Osteocyte (in vitro differentiated cells): Measurements from ENCODE around the gene KDM3B. TPM values are rescaled to one million over a fixed set of nuclear protein-coding genes. Genes with fewer than 3 reads are reported as not detected.

ENCODE experiments used
- DNase-seq: peaks from one replicate; pipeline ENCODE4 v3.0.0; 2021; ENCODE audit warnings: mixed read lengths; ENCODE audit not compliant: unreplicated experiment; ENCODE audit errors: extremely low spot score
- H3K27ac Mint-ChIP-seq: one replicate; pipeline ENCODE4 v1.8.0; 2021; ENCODE audit warnings: mild to moderate bottlenecking, mixed read lengths; ENCODE audit not compliant: unreplicated experiment
- H3K27me3 Mint-ChIP-seq: one replicate; pipeline ENCODE4 v1.8.0; 2021; ENCODE audit warnings: mixed read lengths; ENCODE audit not compliant: unreplicated experiment
- H3K36me3 Mint-ChIP-seq: one replicate; pipeline ENCODE4 v1.8.0; 2021; ENCODE audit warnings: mixed read lengths; ENCODE audit not compliant: unreplicated experiment
- H3K4me1 Mint-ChIP-seq: one replicate; pipeline ENCODE4 v1.8.0; 2021; ENCODE audit warnings: mixed read lengths; ENCODE audit not compliant: unreplicated experiment
- H3K4me3 Mint-ChIP-seq: one replicate; pipeline ENCODE4 v1.8.0; 2021; ENCODE audit warnings: mild to moderate bottlenecking, moderate library complexity, mixed read lengths; ENCODE audit not compliant: unreplicated experiment
- H3K9me3 Mint-ChIP-seq: one replicate; pipeline ENCODE4 v1.8.0; 2021; ENCODE audit warnings: mixed read lengths; ENCODE audit not compliant: unreplicated experiment
- CTCF ChIP-seq: fragments of 200-600 bp; sonication (generic); IDR thresholded peaks from 2 replicates; pipeline ENCODE4 v1.5.0; 2021; ENCODE audit warnings: antibody characterized with exemption, mild to moderate bottlenecking, moderate library complexity
- total RNA-seq: library from RNA; stranded (reverse); gene quantifications from 2 replicates; pipeline ENCODE4 v1.2.1, GENCODE V29; 2021

Gene KDM3B
- total RNA-seq, 1 donor from 2014 or later, result 65.2 TPM

- Mint-ChIP-seq H3K27me3 (no peaks in the 10 kb centered on the region), H3K9me3 (no peaks in the 10 kb centered on the region)
Measured at GRCh38 chr5:138339464-138339863, 13.0 kb upstream of the KDM3B start.

GRCh38 chr5:138340008-138340407, 12.5 kb upstream of the KDM3B start:
- no peak for TF ChIP-seq CTCF
- H3K27ac Mint-ChIP-seq, result peak overlapping the region; percentile 9
- no peaks in the 10 kb centered on the region for H3K9me3 Mint-ChIP-seq
- no peaks in the 10 kb centered on the region for H3K27me3 Mint-ChIP-seq
- peaks cover 35% of the 10 kb centered on the region for H3K4me1 Mint-ChIP-seq
- H3K36me3 Mint-ChIP-seq, result peaks cover 20% of the 10 kb centered on the region
- H3K4me3 Mint-ChIP-seq, result peak overlapping the region; percentile 93
- DNase-seq, result no peak

More at GRCh38 chr5:138339464-138339863, 13.0 kb upstream of the KDM3B start:
- DNase-seq, result no peak
- no peak for TF ChIP-seq CTCF
- peak overlapping the region; percentile 93 for H3K4me3 Mint-ChIP-seq
- H3K36me3 Mint-ChIP-seq, result peaks cover 19% of the 10 kb centered on the region
- peaks cover 35% of the 10 kb centered on the region for H3K4me1 Mint-ChIP-seq
- H3K27ac Mint-ChIP-seq, result peak overlapping the region; percentile 85

GRCh38 chr5:138344887-138345622, 7.4 kb upstream of the KDM3B start:
- Mint-ChIP-seq H3K36me3 (peaks cover 53% of the 10 kb centered on the region), H3K4me3 (no peak overlapping the region), H3K9me3 (no peaks in the 10 kb centered on the region), H3K27ac (no peak overlapping the region), H3K27me3 (no peaks in the 10 kb centered on the region), H3K4me1 (peaks cover 18% of the 10 kb centered on the region)
- DNase-seq, result no peak
- no peak for TF ChIP-seq CTCF

GRCh38 chr5:138346889-138347288, 5.6 kb upstream of the KDM3B start:
- no peak for DNase-seq
- TF ChIP-seq CTCF, result no peak
- no peak overlapping the region for H3K27ac Mint-ChIP-seq
- H3K4me3 Mint-ChIP-seq, result no peak overlapping the region
- H3K27me3 Mint-ChIP-seq, result no peaks in the 10 kb centered on the region
- H3K9me3 Mint-ChIP-seq, result no peaks in the 10 kb centered on the region
- peaks cover 48% of the 10 kb centered on the region for H3K36me3 Mint-ChIP-seq
- peaks cover 9% of the 10 kb centered on the region for H3K4me1 Mint-ChIP-seq

- H3K36me3 Mint-ChIP-seq, result peaks cover 41% of the 10 kb centered on the region
- no peak overlapping the region for H3K4me3 Mint-ChIP-seq
- H3K4me1 Mint-ChIP-seq, result peaks cover 23% of the 10 kb centered on the region
- no peak for TF ChIP-seq CTCF
- no peaks in the 10 kb centered on the region for H3K9me3 Mint-ChIP-seq
- no peak for DNase-seq
- no peaks in the 10 kb centered on the region for H3K27me3 Mint-ChIP-seq
- H3K27ac Mint-ChIP-seq, result peak overlapping the region; percentile 76
Measured at GRCh38 chr5:138349852-138350562, 2.5 kb upstream of the KDM3B start.
